Measurements from ENCODE around the gene HMGXB3.

- TF ChIP-seq CTCF (conservative IDR thresholded peaks at IDR 0.05 in 1 of 2, IDR thresholded peaks at IDR 0.05 in 1 of 2; ENCODE audit: extremely low read depth in 1 of 2, insufficient read depth in 1 of 2, low read depth in 1 of 2, low read length in 2 of 2): no peak
- TF ChIP-seq EZH2 (IDR thresholded peaks at IDR 0.05; ENCODE audit: borderline replicate concordance, low read length): no peak
Measured at GRCh38 chr5:150051657-150052195, 51.2 kb downstream of the HMGXB3 start.

All from mammary epithelial cell (primary cell).